Prostate gland (tissue), 2 donors: ENCODE measurements around the gene RNU4-1.
"Not testable (repeated sequence)": the region's sequence is repeated elsewhere in the genome, so short reads cannot be mapped to it uniquely, and the experiment has no call there.

Experiments
- POLR2A ChIP-seq: fragments of 450-650 bp; IDR thresholded peaks from one replicate; pipeline ENCODE4 v1.6.1; 2016; ENCODE audit warnings: antibody characterized with exemption, mild to moderate bottlenecking
- POLR2AphosphoS5 ChIP-seq: sonication (generic); formaldehyde crosslinking; IDR thresholded peaks from one replicate; pipeline ENCODE4 v1.6.1; 2017; ENCODE audit warnings: antibody characterized with exemption
- TF ChIP-seq, protein P1 (sequence below), 4 experiments: fragments of 200-600 bp in 2 of 4; fragments of 450-650 bp in 2 of 4; sonication (generic) in 2 of 4; IDR thresholded peaks; 1 replicate in 3 of 4; 2 replicates in 1 of 4; pipeline ENCODE4 v1.5.1; 2016 to 2019; ENCODE audit warnings: antibody characterized with exemption in 4 of 4, mild to moderate bottlenecking in 2 of 4, moderate library complexity in 2 of 4

DNA sequence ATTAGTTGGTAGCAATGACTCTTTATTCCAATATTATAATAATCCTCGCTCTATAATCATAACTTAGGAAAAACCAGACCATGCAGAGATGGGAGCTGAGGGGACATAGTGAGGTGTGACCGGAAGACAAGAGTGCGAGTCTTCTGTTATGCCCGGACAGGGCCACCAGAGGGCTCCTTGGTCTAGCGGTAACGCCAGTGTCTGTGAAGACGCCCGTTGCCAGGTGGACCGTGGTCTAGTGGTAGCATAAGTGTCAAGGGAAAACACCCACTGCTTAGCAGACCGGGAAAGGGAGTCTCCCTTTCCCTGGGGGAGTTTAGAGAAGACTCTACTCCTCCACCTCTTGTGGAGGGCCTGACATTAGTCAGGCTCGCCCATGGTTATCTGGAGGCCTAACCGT, 42.4 kb upstream of the RNU4-1 start:
- not testable (repeated sequence) for TF ChIP-seq POLR2A, POLR2AphosphoS5
- TF ChIP-seq, protein P1, sequence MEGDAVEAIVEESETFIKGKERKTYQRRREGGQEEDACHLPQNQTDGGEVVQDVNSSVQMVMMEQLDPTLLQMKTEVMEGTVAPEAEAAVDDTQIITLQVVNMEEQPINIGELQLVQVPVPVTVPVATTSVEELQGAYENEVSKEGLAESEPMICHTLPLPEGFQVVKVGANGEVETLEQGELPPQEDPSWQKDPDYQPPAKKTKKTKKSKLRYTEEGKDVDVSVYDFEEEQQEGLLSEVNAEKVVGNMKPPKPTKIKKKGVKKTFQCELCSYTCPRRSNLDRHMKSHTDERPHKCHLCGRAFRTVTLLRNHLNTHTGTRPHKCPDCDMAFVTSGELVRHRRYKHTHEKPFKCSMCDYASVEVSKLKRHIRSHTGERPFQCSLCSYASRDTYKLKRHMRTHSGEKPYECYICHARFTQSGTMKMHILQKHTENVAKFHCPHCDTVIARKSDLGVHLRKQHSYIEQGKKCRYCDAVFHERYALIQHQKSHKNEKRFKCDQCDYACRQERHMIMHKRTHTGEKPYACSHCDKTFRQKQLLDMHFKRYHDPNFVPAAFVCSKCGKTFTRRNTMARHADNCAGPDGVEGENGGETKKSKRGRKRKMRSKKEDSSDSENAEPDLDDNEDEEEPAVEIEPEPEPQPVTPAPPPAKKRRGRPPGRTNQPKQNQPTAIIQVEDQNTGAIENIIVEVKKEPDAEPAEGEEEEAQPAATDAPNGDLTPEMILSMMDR (IDR thresholded peaks at IDR 0.05): peak in 3 of 4 experiments; percentile 16 to 65 (median 59)
